Body of pancreas (tissue), 4 donors: ENCODE results near the gene MARCHF4. TPM values are rescaled to one million over a fixed set of nuclear protein-coding genes. Genes with fewer than 3 reads are reported as not detected.

ENCODE experiments used
- ATAC-seq: fragments of 150-250 bp; one replicate; pipeline ENCODE4 v1.9.1; 2016
- DNase-seq, 4 donors: peaks; one replicate each; pipeline ENCODE4 v3.0.0-alpha.2; 2019
- H3K27ac ChIP-seq, 4 donors: fragments of 200-600 bp; sonication (generic); 1 replicate in 3 of 4; 2 replicates in 1 of 4; pipeline versions ENCODE4 v1.5.1 to v1.6.1; 2016 to 2019; ENCODE audit warnings: mild to moderate bottlenecking in 1 of 4, mixed read lengths in 1 of 4, moderate library complexity in 1 of 4
- H3K27me3 ChIP-seq, 2 donors: fragments of 200-600 bp; sonication (generic); one replicate each; pipeline ENCODE4 v1.6.0; 2016; ENCODE audit warnings: mild to moderate bottlenecking in 1 of 2
- H3K36me3 ChIP-seq, 2 donors: fragments of 200-600 bp; sonication (generic); replicated peaks in 1 of 2; 2 replicates each; pipeline ENCODE4 v1.5.1; 2016; ENCODE audit warnings: low read depth in 2 of 2; ENCODE audit not compliant: insufficient read depth in 1 of 2
- H3K4me1 ChIP-seq: fragments of 200-600 bp; sonication (generic); one replicate; pipeline ENCODE4 v1.6.0; 2016
- H3K4me3 ChIP-seq, 2 donors: fragments of 200-600 bp; sonication (generic); 1 replicate in 1 of 2; 2 replicates in 1 of 2; pipeline ENCODE4 v1.5.1; 2016 to 2019
- H3K9me3 ChIP-seq, 3 donors: fragments of 200-600 bp; sonication (generic); 1 replicate in 2 of 3; 2 replicates in 1 of 3; pipeline ENCODE4 v1.5.1; 2016
- CTCF ChIP-seq, 7 experiments: fragments of 450-650 bp in 4 of 7; fragments of 200-600 bp in 3 of 7; sonication (generic) in 3 of 7; IDR thresholded peaks; one replicate each; pipeline ENCODE4 v1.5.1; 2016 to 2019; ENCODE audit warnings: antibody characterized with exemption in 7 of 7
- POLR2A ChIP-seq, 3 donors: fragments of 450-650 bp; IDR thresholded peaks; one replicate each; pipeline ENCODE4 v1.6.1; 2016; ENCODE audit warnings: antibody characterized with exemption in 3 of 3, mild to moderate bottlenecking in 2 of 3
- WGBS, 2 donors: methylation state at CpG; one replicate each; pipeline ENCODE4 v1.1.5; 2017; 5-methylcytosine and 5-hydroxymethylcytosine counted together
- intact Hi-C: fragments of 100-400 bp; cut with DNase I; formaldehyde crosslinking; loops from one replicate; pipeline ENCODE4 v1.15.1; 2023
- small RNA-seq: library from RNA; depleted of rRNA; stranded (forward); fragments of <200 nt; gene quantifications from one replicate; pipeline ENCODE3, GENCODE V24; 2016
- total RNA-seq, 2 donors: library from RNA; depleted of rRNA; stranded (reverse); fragments of >200 nt; gene quantifications; one replicate each; pipeline ENCODE4 v1.1.0, GENCODE V29; 2016

Gene MARCHF4
- total RNA-seq, 2 donors from 2014 or later = 0.52 to 2.6 TPM

- Histone ChIP-seq H3K27me3 (no peaks in the 10 kb centered on the region), H3K4me1 (no peaks in the 10 kb centered on the region), H3K4me3 (no peak overlapping the region), H3K36me3 (no peaks in the 10 kb centered on the region), H3K27ac (no peak overlapping the region), H3K9me3 (no peaks in the 10 kb centered on the region)
- WGBS, 2 donors = 37 to 40% methylated on average over 7 of the region's 7 CpGs
- TF ChIP-seq POLR2A (IDR thresholded peaks at IDR 0.05) (no peak), CTCF (IDR thresholded peaks at IDR 0.05) (no peak)
- DNase-seq (no peak), ATAC-seq (no peak)
- intact Hi-C loops = no loop called here
Observed at GRCh38 chr2:216339456-216340279, 32.6 kb downstream of the MARCHF4 start.

GRCh38 chr2:216335252-216335651, 37.0 kb downstream of the MARCHF4 start:
- no peak overlapping the region for H3K27ac ChIP-seq
- H3K27me3 ChIP-seq = no peaks in the 10 kb centered on the region
- WGBS, 2 donors = 50 to 59% methylated on average over 1 of the region's 1 CpG
- H3K9me3 ChIP-seq = no peaks in the 10 kb centered on the region
- TF ChIP-seq POLR2A (IDR thresholded peaks at IDR 0.05) (no peak), CTCF (IDR thresholded peaks at IDR 0.05) (no peak)
- intact Hi-C loops = no loop called here
- no peaks in the 10 kb centered on the region for H3K4me1 ChIP-seq
- no peak for ATAC-seq
- no peak for DNase-seq
- H3K4me3 ChIP-seq = no peak overlapping the region
- no peaks in the 10 kb centered on the region for H3K36me3 ChIP-seq

- H3K9me3 ChIP-seq = no peaks in the 10 kb centered on the region
- H3K27ac ChIP-seq = no peak overlapping the region
- H3K36me3 ChIP-seq = no peaks in the 10 kb centered on the region
- 71 to 84% methylated on average over 5 of the region's 5 CpGs for WGBS, 2 donors
- DNase-seq = no peak
- H3K4me1 ChIP-seq = no peaks in the 10 kb centered on the region
- intact Hi-C loops = no loop called here
- H3K27me3 ChIP-seq = no peaks in the 10 kb centered on the region
- TF ChIP-seq CTCF (IDR thresholded peaks at IDR 0.05) (no peak), POLR2A (IDR thresholded peaks at IDR 0.05) (no peak)
- no peak for ATAC-seq
- H3K4me3 ChIP-seq = no peak overlapping the region
Observed at GRCh38 chr2:216328347-216328746, 43.9 kb downstream of the MARCHF4 start.

- intact Hi-C loops = no loop called here
- TF ChIP-seq POLR2A (IDR thresholded peaks at IDR 0.05) = no peak
- TF ChIP-seq CTCF (IDR thresholded peaks at IDR 0.05) = no peak
- no peak for ATAC-seq
- H3K4me1 ChIP-seq = no peaks in the 10 kb centered on the region
- H3K27me3 ChIP-seq = no peaks in the 10 kb centered on the region
- 71 to 73% methylated on average over 1 of the region's 1 CpG for WGBS, 2 donors
- DNase-seq = no peak
- no peaks in the 10 kb centered on the region for H3K9me3 ChIP-seq
- no peaks in the 10 kb centered on the region for H3K36me3 ChIP-seq
- H3K4me3 ChIP-seq = no peak overlapping the region
- H3K27ac ChIP-seq = no peak overlapping the region
Observed at GRCh38 chr2:216327447-216327935, 44.8 kb downstream of the MARCHF4 start.

Small RNAs within 50 kb of the gene (small RNA-seq; reads per million reads assigned to genes)
- gene RF00019 = not detected

Other genes with a start within 250 kb of the MARCHF4 start
- 10 to 100 TPM in 1 of 2 donors, 1 to 10 TPM in 1; 9.9 to 27.7 TPM for gene SMARCAL1, start 40.0 kb upstream of the MARCHF4 start, total RNA-seq
- 1,000 to 10,000 TPM in 1 of 2 donors, 100 to 1,000 TPM in 1; 452 to 1,069 TPM for gene RPL37A, start 126.4 kb upstream of the MARCHF4 start, total RNA-seq